GM19025 (cell line): ENCODE results near the gene ATP8B1.
A peak's percentile ranks its signal among the peaks of the same experiment; 100 is the strongest.

Source experiments
- ATAC-seq: cut with Tn5 transposase; IDR thresholded peaks from one replicate; pipeline ENCODE4 v1.9.1; 2021; ENCODE audit warnings: mild to moderate bottlenecking, low read depth, moderate library complexity; ENCODE audit not compliant: unreplicated experiment

Gene ATP8B1

DNA sequence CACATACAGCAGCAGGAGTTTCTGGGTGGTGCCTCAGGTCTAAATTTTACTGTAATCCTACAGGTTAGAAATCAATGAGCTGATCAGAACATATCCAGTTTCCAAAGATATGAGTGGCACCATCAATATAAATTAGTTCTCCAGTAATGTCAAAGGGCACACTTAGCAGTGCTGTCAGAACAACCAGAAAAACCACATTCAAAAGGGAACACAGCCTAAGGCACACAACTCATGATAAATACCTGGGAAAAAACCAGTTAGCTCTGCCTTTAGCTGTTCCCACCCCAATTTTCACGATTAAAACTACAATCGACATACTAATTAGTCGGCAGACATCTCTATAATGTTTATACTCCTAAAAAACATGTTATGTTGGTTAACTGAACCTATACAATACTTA lies 31.5 kb downstream of the ATP8B1 start:
- no peak for ATAC-seq

DNA sequence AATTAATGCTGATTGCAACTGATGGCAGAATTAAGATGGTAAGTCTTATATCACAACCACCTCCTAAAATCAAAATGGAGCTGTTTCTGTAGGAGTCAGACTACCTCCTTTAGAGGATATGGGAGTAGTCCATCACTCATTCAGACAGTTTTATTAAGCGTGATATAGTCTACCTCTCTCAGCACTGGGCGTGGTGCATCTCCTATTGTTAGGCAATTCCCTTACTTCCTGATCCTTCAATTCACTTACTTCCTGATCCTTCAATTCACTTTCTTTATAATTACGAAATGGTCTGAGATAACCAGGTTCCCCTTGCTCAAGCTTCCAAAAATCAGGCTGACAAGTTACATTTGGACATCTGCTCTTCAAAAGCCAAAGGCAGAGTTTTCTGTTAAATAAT lies 31.9 kb downstream of the ATP8B1 start:
- ATAC-seq: no peak

DNA sequence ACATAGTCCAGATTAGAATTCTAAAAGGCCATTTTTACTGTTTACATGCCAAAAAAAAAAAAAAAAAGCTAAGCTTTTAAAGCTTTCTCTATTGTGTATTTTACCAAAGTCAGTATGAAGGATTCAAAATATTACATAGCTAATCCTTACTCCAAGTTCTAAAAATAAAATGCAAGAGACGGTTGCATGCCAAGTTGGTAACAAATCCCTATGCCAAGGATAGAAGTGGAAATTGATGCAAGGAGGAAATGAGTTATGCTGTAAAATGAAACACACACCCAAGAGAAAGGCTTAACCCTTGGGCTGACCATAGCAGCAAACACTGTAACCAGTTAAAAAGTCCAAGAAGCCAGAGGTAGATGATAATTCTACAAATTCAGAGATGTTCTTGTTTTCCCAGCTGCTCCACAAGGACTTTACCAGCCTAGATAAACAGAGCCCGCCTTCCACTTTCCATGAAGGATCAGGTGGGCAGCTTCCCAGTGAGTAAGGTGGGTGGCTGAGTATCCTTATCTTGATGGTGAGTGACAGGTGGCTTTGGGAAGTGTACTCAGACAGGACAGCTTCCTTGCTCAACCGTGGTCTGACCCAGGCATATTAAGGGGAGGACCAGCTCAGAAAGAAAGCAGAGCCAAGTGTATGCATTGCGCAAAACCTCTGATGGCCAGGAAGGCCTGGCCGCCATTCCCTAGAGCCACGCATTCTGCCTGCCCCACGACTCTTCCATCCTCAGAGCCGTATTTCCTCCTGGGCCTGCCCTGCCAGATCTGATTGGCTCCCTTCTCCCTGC lies 34.4 kb downstream of the ATP8B1 start:
- no peak for ATAC-seq

DNA sequence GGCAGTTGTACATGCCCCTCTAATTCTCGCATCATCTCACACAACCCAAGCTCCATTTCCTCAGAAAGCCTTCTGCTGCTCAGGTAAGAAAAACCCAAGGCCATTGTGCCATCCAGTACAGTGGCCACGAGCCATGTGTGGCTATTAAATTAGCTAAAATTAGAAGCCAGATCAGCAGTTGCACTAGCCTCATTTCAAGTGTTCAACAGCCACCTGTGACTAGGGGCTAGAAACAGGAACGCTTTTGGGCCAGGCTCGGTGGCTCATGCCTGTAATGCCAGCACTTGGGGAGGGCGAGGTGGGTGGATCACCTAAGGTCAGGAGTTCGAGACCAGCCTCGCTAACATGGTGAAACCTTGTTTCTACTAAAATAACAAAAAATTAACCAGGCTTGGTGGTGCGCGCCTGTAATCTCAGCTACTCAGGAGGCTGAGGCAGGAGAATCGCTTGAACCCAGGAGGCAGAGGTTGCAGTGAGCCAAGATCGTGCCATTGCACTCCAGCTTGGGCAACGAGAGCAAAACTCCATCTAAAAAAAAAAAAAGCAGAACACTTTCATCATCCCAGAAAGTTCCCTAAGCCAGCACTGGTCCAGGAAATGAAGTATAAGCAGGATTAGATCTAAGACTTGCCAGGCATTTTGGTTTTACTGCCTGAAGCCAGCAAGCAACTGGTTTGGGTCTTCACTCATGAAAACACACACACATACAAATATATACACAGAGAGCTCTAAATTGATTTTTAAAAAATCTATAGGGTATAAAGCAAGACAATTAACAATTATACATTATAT lies 35.7 kb downstream of the ATP8B1 start:
- no peak for ATAC-seq

DNA sequence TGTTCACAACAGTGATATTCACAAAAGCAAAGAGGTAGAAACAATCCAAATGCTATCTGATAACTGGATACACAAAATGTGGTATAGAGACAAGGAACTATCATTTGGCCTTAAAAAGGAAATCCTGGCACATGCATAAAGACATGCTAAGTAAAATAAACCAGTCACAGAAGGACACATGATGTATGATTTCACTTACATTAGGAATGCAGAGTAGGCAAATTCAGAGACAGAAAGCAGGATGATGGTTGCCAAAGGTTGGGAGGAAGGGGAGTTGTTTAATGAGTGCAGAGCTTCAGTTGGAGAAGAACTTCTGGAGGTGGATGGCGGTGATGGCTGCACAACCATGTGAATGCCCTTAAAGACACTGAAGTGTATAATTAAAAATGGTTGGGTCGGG lies 38.1 kb downstream of the ATP8B1 start:
- no peak for ATAC-seq

DNA sequence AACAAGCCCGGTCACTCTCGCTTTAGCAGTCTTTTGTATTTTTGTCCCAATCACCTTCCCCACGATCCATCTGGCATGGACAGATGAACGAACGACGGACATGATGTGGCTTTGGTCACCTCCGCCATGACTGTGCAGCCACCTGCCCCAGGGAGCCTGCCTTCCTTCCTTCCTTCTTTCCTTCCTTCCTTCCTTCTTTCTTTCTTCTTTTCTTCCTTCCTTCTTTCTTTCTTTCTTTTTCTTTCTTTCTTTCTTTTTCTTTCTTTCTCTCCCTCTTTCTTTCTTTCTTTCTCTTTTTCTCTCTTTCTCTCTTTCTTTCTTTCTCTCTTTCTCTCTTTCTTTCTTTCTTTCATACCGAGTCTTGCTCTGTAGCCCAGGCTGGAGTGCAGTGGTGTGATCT lies 39.0 kb downstream of the ATP8B1 start:
- no peak for ATAC-seq

DNA sequence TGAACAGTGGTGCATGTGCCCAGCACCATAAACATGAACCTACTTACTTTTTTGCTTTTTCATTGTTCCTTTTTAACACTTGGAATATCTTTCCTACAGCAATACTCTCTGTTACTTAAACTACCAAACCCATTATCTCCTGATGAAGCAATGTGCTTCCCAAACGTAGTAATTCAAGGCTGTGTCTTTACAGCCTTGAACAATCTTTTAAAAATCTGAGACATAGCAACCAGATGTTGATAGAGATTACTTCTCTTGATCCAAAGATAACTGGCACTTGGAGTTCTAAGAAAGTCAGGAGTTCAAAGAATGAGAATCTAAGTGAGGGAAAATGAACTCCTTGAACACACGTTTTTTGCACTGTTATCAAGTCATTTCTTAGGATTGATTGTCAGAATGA lies 40.4 kb downstream of the ATP8B1 start:
- ATAC-seq: no peak

DNA sequence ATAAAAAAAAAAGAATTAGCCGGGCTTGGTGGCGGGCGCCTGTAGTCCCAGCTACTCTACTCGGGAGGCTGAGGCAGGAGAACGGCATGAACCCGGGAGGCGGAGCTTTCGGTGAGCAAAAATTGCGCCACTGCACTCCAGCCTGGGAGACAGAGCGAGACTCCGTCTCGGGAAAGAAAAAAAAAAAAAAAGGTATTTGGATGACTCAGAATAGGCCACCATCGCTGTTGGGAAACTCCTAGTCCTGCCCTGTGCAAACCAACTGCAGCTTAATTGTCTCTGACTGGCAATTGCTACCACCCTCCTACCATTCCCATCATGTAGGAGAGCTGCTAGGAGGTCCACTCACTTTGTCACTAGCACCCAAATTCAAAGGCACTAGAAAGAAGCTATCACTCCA lies 43.5 kb downstream of the ATP8B1 start:
- ATAC-seq: no peak

DNA sequence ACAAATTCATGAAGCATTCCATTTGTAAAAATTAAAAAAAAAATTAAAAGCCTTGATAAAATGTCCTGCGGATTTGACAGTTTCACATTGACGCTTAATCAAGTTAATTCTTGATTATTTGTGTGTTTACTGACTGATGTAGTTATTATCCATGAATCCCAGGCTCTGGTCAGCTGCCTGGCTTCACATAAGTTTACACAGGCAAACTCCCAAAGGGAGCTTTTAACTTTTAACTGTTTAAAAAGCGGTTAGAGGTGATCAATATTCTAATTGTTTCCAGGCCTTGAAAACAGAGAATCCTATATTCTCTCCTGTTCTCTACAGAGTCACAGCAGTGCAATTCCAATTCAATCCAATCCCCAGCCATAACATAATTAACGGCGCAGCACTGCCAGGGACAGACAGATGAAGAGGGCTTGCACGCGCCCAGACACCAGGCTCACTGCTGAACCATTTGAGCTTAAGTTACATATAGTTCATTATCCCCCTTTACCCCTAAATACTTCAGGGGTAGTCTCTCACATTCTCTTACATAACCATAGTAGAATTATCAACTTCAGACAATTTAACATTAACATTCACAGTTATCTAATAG lies 47.5 kb downstream of the ATP8B1 start:
- ATAC-seq: no peak

DNA sequence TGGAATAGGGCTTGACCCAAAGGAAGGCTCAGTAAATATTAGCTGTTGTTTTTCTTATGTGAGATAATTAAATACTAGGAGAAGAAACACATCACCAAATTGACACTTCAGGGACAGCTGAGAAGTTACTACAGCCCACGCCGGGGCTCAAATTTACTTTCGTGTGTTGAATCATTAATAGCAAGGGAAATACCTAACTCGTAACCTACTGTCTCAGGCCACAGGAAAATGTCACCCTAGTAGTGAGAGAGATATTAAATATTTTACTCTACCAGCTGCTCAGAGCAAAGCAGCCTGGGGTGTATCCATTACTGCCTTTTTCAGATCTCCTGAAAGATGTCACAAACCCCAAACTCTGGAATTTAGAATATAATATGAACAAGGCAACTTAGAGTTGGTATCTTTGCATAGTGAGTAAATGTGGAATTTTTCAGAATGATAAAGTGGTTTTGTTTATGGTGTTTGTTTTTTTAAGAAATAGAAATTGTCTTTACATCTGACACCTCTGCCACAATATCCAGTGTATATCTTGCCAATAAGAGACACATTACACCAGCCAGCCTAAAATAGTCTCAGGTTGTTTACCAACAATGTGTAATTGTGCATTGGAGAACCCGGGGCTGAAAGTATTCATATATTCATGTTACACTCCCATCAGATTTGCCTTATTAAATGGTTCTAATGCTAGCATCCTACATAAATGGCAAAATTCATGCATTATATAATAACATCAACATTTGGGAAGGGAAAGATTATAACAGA lies 48.4 kb downstream of the ATP8B1 start:
- ATAC-seq: peak; percentile 97

DNA sequence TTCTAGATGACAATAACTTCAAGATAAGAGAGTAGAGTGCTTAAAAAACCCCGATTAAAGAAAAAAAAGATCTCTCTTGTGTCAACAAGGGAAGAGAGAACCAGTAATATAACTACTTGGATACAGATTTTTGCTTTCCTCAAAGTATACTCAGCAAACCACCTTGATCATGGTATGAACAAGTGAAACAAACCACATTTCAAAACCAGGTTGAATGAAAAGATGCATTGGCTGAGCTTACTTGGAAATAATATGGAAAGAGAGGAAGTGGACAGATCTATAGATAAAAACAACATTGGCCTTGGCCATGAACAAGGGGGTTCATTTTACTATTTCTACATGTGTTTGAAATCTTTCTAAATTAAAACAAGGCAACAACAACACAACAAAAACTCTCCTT lies 50.1 kb downstream of the ATP8B1 start:
- ATAC-seq: no peak

DNA sequence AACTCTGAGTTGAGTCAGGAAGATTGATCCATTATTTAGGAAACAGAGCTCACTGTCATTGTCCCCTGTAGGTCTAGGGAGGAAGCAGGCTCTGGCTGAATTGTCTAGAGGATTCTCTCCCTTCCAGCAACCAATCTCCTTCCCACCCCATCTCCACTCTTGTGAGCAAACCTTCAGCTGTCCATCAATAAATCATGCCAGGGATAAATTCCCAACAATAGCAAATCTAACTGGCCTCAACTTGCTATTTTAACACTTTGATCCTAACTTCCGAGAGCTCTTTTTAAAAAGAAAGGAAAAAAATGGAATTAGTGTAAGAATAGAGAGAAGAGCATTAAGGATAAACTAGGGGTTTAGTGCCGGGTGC lies 53.5 kb downstream of the ATP8B1 start:
- ATAC-seq: no peak

DNA sequence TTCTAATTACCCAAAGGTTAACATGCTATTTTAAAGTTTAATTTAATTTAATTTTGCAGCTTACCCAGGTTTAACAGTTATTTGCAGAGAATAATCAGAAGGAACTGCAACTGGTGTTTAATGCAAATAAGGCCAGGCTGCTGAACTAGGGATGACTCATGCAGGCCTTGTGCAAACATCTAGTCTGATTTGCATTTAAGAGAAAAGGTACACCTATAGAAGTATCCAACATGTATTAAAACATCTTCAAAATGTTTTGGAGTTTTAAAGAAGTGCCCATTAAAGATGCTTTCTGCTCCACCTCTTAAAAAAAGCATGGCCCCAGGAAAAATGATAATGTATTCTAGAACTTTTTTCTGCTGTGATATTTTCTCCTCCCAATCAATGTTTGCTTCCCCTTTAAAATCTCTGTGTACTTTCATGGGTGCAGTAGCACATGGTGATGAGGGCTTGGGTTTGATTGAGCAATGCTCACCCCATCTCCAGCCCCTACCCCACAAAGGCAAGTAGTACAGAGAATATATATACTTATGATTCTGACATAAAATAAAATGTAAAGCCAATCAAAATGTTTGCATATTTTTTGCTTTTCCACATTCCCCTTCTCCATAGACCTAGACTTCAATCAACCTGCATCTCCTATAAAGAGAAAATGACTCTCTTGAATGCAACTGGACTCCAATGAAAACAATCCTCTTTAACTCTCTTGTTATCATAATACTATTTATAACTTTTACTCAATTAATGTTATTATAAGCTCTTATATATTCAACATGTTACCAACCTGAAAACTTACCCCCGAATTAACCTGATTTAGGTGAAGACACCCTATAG lies 54.1 kb downstream of the ATP8B1 start:
- ATAC-seq: peak; percentile 92

DNA sequence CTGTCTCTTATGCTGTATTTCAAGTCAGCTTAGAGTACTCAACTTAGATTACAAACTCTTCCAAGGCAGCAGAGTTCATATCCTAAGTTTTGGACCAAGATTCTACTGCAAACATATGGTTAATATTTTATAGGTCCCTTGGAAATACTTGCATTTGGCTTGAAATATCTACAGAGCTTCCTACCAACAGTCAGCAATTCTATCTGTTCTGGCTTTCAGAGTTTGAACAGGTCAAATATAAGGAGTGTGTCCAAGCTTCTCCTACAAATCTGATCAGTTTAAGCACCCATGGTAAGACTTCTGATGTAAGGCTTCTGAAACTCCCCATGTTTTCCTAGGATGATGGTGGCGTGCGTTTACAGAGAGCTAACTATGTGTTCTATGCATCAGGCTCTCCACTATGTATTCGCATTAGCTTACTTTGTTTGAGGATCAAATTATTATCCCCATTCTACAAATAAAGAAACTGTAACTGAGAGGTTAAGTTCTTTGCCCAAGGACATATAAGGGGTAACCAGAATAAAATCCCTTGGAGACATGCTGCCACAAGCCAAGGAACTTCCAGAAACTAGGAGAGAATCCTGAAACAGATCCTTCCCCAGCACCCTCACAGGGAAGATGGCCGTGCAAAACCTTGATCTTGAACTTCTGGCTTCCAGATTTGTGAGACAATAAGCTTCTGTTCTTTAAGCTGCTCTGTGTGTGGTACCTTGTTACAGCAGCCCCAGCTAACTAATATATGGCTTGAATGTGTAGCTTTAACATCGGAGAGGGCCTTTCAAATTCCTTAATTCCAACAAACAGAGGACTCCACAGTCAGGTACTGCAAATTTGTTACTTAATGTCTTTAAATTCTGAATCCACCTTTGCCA lies 55.1 kb downstream of the ATP8B1 start:
- ATAC-seq: no peak

DNA sequence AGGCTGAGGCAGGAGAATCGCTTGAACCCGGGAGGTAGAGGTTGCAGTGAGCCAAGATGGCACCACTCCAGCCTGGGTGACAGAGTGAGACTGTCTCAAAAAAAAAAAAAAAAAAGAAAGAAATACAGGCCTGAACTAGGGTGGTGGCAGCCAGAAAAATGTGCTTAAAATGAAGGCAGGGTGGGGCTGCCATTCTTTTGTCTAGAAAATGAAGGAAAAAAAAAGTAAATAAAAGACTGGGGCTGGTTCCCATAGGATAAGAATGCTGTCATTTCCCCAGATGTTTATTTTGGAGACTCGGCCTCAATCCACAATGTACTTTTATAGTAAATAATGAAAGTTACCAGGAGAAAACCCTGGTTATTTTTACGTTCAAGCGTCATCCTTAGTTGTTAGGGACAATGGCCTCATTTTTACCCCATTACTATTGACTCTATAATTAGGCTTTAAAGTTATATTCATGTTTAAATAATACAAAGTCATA lies 58.9 kb downstream of the ATP8B1 start:
- no peak for ATAC-seq

DNA sequence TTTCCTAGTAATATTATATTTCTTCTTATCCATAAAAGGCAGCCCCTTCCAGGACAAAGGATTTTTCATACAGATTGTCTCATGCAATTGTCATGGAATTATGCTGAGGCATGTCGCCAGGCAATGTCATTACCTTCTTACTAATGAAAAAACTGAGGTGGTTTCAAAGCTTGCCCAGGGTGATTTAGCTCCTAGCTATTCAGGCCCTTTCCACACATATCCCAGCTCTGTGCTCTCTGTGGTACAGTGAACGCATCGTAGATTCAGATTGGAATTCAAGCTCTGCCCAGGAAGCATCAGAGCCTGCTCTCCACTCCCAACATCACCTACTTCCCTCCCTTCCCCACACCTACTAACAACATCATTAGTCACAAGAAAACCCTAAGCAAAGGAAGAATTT lies 60.1 kb downstream of the ATP8B1 start:
- ATAC-seq: no peak

DNA sequence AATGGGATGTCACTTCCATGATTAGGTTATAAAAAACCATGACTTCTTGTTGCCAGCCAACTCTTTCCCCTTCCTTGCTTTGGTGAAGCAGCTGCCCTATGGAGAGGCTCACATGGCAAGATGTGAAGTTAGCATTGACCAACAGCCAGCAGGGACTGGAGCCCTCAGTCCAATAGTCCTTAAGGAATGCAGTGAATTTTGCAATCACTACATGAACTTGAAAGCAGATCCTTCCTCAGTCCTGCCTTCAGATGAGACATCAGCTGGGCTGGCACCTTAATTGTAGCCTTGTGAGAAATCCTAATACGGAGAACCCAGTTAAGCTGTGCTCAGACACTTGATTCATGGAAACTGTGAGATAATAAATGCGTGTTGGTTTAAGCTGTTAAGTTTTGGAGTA lies 61.8 kb downstream of the ATP8B1 start:
- no peak for ATAC-seq

DNA sequence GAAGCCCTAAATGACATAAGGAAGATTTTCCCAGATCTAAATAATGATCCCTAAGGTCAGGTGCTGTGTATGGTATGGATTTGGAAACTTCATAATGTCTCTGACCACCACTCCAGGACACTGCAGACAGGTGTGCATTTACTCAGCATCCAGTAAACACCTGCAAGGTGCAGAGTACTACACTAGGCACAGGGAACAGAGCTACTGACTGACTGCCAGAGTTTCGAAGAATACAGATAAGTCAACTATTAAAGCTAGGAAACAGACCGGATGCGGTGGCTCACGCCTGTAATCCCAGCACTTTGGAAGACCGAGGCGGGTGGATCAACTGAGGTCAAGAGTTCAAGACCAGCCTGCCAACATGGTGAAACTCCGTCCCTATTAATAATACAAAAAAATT lies 65.0 kb downstream of the ATP8B1 start:
- ATAC-seq: no peak
